GM12875 (cell line): ENCODE results near the gene MTERF4.

Source experiments
- H3K4me3 ChIP-seq: one replicate; pipeline ENCODE4 v1.5.1; 2011; ENCODE audit warnings: low read depth, low read length, control low read depth
- TF ChIP-seq, protein P1 (sequence below): IDR thresholded peaks from 2 replicates; pipeline ENCODE4 v1.5.1; 2011; ENCODE audit warnings: low read depth, mild to moderate bottlenecking, control low read depth, inconsistent platforms, low read length, moderate library complexity, borderline replicate concordance; ENCODE audit not compliant: insufficient read depth

The MTERF4 gene

DNA sequence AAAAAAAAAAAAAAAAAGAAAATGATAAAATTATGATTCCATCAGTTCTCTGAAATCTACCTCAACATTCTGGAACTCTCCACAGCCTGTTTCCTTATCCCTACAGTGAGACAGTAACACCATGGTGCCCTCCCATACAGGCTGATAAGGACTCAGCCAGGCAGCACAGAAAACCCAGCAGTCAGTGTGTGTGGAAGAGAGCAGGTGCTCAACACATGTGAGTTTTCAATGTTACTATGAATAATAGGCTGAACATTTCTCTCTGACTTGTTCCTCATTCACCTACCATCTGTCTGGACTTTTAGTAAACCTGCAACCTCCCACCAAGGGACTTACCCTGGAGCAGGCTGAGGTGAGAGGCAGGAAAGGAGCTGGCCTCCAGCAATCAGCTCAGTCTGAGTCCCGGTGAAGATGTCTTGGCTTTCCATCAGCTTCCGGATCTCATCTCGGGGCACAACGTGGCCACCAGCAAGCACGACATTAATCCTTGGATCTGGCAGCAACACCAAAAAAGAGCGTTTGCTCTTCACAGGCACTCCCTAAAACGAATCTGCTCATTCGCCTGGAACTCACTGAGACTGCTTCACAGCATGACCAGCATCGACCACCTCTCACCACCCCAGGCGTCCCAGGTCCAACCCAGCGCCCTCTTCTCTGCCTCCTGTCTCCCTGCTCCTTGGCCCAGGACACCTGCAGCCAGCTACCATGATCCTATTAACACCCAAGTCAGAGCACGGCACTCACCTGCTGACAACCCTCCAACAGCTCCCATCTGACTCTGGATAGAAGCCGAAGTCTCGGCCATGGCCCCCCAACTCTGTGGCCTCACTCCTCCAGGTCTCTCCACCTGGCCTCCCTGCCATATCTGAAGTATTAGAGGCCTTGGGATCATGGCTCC lies 30.7 kb upstream of the MTERF4 start:
- H3K4me3 ChIP-seq = no peak overlapping the region
- TF ChIP-seq, protein P1, sequence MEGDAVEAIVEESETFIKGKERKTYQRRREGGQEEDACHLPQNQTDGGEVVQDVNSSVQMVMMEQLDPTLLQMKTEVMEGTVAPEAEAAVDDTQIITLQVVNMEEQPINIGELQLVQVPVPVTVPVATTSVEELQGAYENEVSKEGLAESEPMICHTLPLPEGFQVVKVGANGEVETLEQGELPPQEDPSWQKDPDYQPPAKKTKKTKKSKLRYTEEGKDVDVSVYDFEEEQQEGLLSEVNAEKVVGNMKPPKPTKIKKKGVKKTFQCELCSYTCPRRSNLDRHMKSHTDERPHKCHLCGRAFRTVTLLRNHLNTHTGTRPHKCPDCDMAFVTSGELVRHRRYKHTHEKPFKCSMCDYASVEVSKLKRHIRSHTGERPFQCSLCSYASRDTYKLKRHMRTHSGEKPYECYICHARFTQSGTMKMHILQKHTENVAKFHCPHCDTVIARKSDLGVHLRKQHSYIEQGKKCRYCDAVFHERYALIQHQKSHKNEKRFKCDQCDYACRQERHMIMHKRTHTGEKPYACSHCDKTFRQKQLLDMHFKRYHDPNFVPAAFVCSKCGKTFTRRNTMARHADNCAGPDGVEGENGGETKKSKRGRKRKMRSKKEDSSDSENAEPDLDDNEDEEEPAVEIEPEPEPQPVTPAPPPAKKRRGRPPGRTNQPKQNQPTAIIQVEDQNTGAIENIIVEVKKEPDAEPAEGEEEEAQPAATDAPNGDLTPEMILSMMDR = no peak

- H3K4me3 ChIP-seq = no peak overlapping the region
- TF ChIP-seq, protein P1 = no peak
Measured at GRCh38 chr2:241131531-241131930, 29.4 kb upstream of the MTERF4 start.

DNA sequence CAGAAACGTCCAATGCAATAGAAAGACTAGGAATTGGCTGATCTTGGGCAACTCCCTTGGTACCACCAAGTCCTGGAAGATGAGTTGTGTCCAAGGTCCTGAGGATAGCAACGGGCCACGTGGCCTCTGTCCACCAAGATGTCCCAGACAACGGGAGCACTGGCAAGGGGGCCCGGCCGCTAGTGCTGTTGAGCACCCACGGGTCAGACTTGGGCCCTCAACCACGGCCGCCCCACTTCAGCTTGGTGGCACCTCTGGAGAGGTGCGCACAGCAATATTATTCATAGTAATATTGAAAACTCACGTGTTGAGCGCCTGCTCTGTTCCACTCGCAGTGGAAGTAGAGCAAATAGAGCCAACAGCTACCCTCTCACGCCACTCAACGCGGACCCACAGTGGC lies 28.2 kb upstream of the MTERF4 start:
- TF ChIP-seq, protein P1 = no peak
- no peak overlapping the region for H3K4me3 ChIP-seq

DNA sequence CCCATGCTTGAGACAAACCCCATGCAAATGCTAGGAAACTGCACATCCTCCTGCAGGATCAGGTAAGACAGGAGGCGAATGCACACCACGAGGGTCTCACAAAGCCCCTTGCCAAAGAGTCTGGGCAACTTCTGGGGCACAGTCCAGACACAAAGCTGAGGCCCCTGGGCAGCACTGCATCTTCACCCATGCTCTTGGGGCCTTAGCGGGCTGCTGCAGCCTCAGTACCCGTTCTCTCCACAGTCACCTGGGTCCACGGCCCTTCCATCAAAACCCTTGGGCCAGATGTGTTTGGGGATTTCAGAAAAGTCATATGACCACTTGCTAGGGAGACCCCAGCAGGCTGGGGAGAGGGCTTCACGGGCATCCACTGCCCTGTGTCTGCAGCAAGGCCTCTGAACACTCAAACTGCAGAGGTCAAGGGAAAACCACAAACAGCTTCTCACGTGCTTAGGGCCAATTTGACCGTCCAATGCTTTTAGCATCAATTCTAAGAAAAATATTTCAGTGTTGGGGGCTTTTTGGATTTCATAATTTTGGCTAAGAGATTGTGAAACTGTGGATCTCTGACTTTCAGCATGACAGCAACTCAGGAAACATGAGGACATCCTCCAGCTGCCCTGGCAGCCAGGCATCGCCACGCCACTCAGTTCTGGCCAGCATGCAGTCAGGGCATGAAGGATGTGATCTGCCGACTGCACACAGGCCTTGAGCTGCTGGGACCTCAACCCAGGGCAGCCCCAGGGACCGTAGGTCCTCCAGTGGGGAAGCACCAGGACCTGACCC lies 27.2 kb upstream of the MTERF4 start:
- H3K4me3 ChIP-seq = no peak overlapping the region
- TF ChIP-seq, protein P1 = no peak

DNA sequence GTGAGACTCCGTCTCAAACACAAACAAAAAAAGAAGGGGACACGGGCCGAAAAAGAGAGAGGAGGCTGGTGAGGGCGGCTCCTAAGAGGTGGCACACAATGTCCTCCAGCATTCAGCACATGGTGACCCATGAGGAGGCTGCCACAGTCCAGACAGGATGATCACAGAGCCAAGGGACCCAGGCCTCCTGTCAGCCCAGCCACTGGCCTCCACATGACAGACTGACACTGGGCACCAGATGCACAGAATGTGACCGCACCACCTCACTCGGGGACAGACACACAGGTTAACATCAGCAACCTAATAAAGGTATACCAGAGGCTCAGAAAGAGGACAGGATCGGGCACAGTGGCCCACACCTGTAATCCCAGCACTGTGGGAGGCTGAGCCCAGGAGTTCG lies 26.2 kb upstream of the MTERF4 start:
- TF ChIP-seq, protein P1 = no peak
- H3K4me3 ChIP-seq = no peak overlapping the region

- H3K4me3 ChIP-seq = no peak overlapping the region
- TF ChIP-seq, protein P1 = no peak
Measured at GRCh38 chr2:241126771-241127202, 24.7 kb upstream of the MTERF4 start.
